T-helper 1 cell treated with Interleukin-12 subunit alpha and Interleukin-12 subunit beta and Interleukin-4 antibody, amounts not matched to agents 30 μg/mL and 1 μg/mL, for 36 hours (primary cell): Measurements from ENCODE around the gene THRB.

Experiments
- H3K27ac Mint-ChIP-seq: one replicate; pipeline ENCODE4 v1.8.0; 2021; ENCODE audit warnings: mild to moderate bottlenecking, mixed read lengths
- H3K27me3 Mint-ChIP-seq: one replicate; pipeline ENCODE4 v1.8.0; 2021; ENCODE audit warnings: low read depth, mixed read lengths
- H3K36me3 Mint-ChIP-seq: one replicate; pipeline ENCODE4 v1.8.0; 2021; ENCODE audit warnings: low read depth, mixed read lengths
- H3K4me1 Mint-ChIP-seq: one replicate; pipeline ENCODE4 v1.8.0; 2021; ENCODE audit warnings: low read depth, mixed read lengths
- H3K4me3 Mint-ChIP-seq: one replicate; pipeline ENCODE4 v1.8.0; 2021; ENCODE audit warnings: mild to moderate bottlenecking, moderate library complexity, mixed read lengths
- H3K9me3 Mint-ChIP-seq: one replicate; pipeline ENCODE4 v1.8.0; 2021; ENCODE audit warnings: mixed read lengths

THRB gene

GRCh38 chr3:24168977-24169376 is 325.7 kb downstream of the THRB start:
- H3K4me3 Mint-ChIP-seq = no peak overlapping the region
- H3K36me3 Mint-ChIP-seq = no peaks in the 10 kb centered on the region
- no peaks in the 10 kb centered on the region for H3K9me3 Mint-ChIP-seq
- H3K27me3 Mint-ChIP-seq = no peaks in the 10 kb centered on the region
- no peaks in the 10 kb centered on the region for H3K4me1 Mint-ChIP-seq
- no peak overlapping the region for H3K27ac Mint-ChIP-seq

GRCh38 chr3:24167429-24167828 is 327.2 kb downstream of the THRB start:
- H3K4me1 Mint-ChIP-seq = no peaks in the 10 kb centered on the region
- H3K27me3 Mint-ChIP-seq = no peaks in the 10 kb centered on the region
- H3K27ac Mint-ChIP-seq = no peak overlapping the region
- no peaks in the 10 kb centered on the region for H3K9me3 Mint-ChIP-seq
- H3K36me3 Mint-ChIP-seq = no peaks in the 10 kb centered on the region
- no peak overlapping the region for H3K4me3 Mint-ChIP-seq

- H3K27ac Mint-ChIP-seq = no peak overlapping the region
- H3K27me3 Mint-ChIP-seq = no peaks in the 10 kb centered on the region
- H3K36me3 Mint-ChIP-seq = no peaks in the 10 kb centered on the region
- H3K9me3 Mint-ChIP-seq = no peaks in the 10 kb centered on the region
- H3K4me3 Mint-ChIP-seq = no peak overlapping the region
- H3K4me1 Mint-ChIP-seq = no peaks in the 10 kb centered on the region
Measured at GRCh38 chr3:24166515-24166914, 328.1 kb downstream of the THRB start.

GRCh38 chr3:24165603-24165982 is 329.1 kb downstream of the THRB start:
- Mint-ChIP-seq H3K4me3 (no peak overlapping the region), H3K27me3 (no peaks in the 10 kb centered on the region), H3K27ac (no peak overlapping the region), H3K9me3 (no peaks in the 10 kb centered on the region), H3K4me1 (no peaks in the 10 kb centered on the region), H3K36me3 (no peaks in the 10 kb centered on the region)

- Mint-ChIP-seq H3K4me1 (no peaks in the 10 kb centered on the region), H3K36me3 (no peaks in the 10 kb centered on the region), H3K4me3 (no peak overlapping the region), H3K27ac (no peak overlapping the region), H3K9me3 (no peaks in the 10 kb centered on the region), H3K27me3 (no peaks in the 10 kb centered on the region)
Measured at GRCh38 chr3:24164967-24165602, 329.6 kb downstream of the THRB start.

- no peaks in the 10 kb centered on the region for H3K36me3 Mint-ChIP-seq
- no peak overlapping the region for H3K27ac Mint-ChIP-seq
- peaks cover 5% of the 10 kb centered on the region for H3K4me1 Mint-ChIP-seq
- no peaks in the 10 kb centered on the region for H3K9me3 Mint-ChIP-seq
- no peaks in the 10 kb centered on the region for H3K27me3 Mint-ChIP-seq
- H3K4me3 Mint-ChIP-seq = no peak overlapping the region
Measured at GRCh38 chr3:24162929-24163328, 331.7 kb downstream of the THRB start.

GRCh38 chr3:24161841-24162240 is 332.8 kb downstream of the THRB start:
- H3K9me3 Mint-ChIP-seq = no peaks in the 10 kb centered on the region
- H3K27me3 Mint-ChIP-seq = no peaks in the 10 kb centered on the region
- peaks cover 5% of the 10 kb centered on the region for H3K4me1 Mint-ChIP-seq
- no peak overlapping the region for H3K27ac Mint-ChIP-seq
- H3K36me3 Mint-ChIP-seq = no peaks in the 10 kb centered on the region
- no peak overlapping the region for H3K4me3 Mint-ChIP-seq

GRCh38 chr3:24160424-24161095 is 334.1 kb downstream of the THRB start:
- Mint-ChIP-seq H3K4me1 (peaks cover 11% of the 10 kb centered on the region), H3K4me3 (no peak overlapping the region), H3K36me3 (no peaks in the 10 kb centered on the region), H3K27ac (no peak overlapping the region), H3K9me3 (no peaks in the 10 kb centered on the region), H3K27me3 (no peaks in the 10 kb centered on the region)

GRCh38 chr3:24158761-24159454 is 335.7 kb downstream of the THRB start:
- H3K36me3 Mint-ChIP-seq = no peaks in the 10 kb centered on the region
- no peak overlapping the region for H3K4me3 Mint-ChIP-seq
- H3K9me3 Mint-ChIP-seq = no peaks in the 10 kb centered on the region

GRCh38 chr3:24157106-24157505 is 337.5 kb downstream of the THRB start:
- no peak overlapping the region for H3K4me3 Mint-ChIP-seq
- H3K4me1 Mint-ChIP-seq = peaks cover 31% of the 10 kb centered on the region
- H3K36me3 Mint-ChIP-seq = no peaks in the 10 kb centered on the region
- H3K9me3 Mint-ChIP-seq = no peaks in the 10 kb centered on the region
- H3K27ac Mint-ChIP-seq = no peak overlapping the region
- no peaks in the 10 kb centered on the region for H3K27me3 Mint-ChIP-seq

More at GRCh38 chr3:24158761-24159454, 335.7 kb downstream of the THRB start:
- no peak overlapping the region for H3K27ac Mint-ChIP-seq
- H3K27me3 Mint-ChIP-seq = no peaks in the 10 kb centered on the region
- H3K4me1 Mint-ChIP-seq = peaks cover 26% of the 10 kb centered on the region

- peaks cover 31% of the 10 kb centered on the region for H3K4me1 Mint-ChIP-seq
- no peaks in the 10 kb centered on the region for H3K36me3 Mint-ChIP-seq
- H3K4me3 Mint-ChIP-seq = no peak overlapping the region
- no peak overlapping the region for H3K27ac Mint-ChIP-seq
- H3K9me3 Mint-ChIP-seq = no peaks in the 10 kb centered on the region
- H3K27me3 Mint-ChIP-seq = no peaks in the 10 kb centered on the region
Measured at GRCh38 chr3:24156466-24156865, 338.2 kb downstream of the THRB start.

GRCh38 chr3:24155276-24155675 is 339.4 kb downstream of the THRB start:
- no peaks in the 10 kb centered on the region for H3K36me3 Mint-ChIP-seq
- no peaks in the 10 kb centered on the region for H3K9me3 Mint-ChIP-seq
- H3K27me3 Mint-ChIP-seq = no peaks in the 10 kb centered on the region
- H3K27ac Mint-ChIP-seq = no peak overlapping the region
- H3K4me3 Mint-ChIP-seq = no peak overlapping the region
- H3K4me1 Mint-ChIP-seq = peaks cover 31% of the 10 kb centered on the region

GRCh38 chr3:24154781-24155180 is 339.9 kb downstream of the THRB start:
- H3K27ac Mint-ChIP-seq = no peak overlapping the region

GRCh38 chr3:24154013-24154695 is 340.5 kb downstream of the THRB start:
- no peaks in the 10 kb centered on the region for H3K27me3 Mint-ChIP-seq
- no peaks in the 10 kb centered on the region for H3K36me3 Mint-ChIP-seq
- H3K9me3 Mint-ChIP-seq = no peaks in the 10 kb centered on the region
- peaks cover 29% of the 10 kb centered on the region for H3K4me1 Mint-ChIP-seq
- H3K4me3 Mint-ChIP-seq = no peak overlapping the region
- peak overlapping the region; percentile 8 for H3K27ac Mint-ChIP-seq

More at GRCh38 chr3:24154781-24155180, 339.9 kb downstream of the THRB start:
- H3K4me3 Mint-ChIP-seq = no peak overlapping the region
- H3K4me1 Mint-ChIP-seq = peaks cover 31% of the 10 kb centered on the region
- no peaks in the 10 kb centered on the region for H3K36me3 Mint-ChIP-seq
- no peaks in the 10 kb centered on the region for H3K27me3 Mint-ChIP-seq
- H3K9me3 Mint-ChIP-seq = no peaks in the 10 kb centered on the region
